Astrocyte of the spinal cord (primary cell): ENCODE results near the gene CARM1.
"Not testable (repeated sequence)": the region's sequence is repeated elsewhere in the genome, so short reads cannot be mapped to it uniquely, and the experiment has no call there.

Source experiments
- DNase-seq: peaks from one replicate; pipeline ENCODE4 v3.0.0; 2011; ENCODE audit warnings: low read depth, low spot score
- H3K4me3 ChIP-seq: 2 replicates; pipeline ENCODE4 v1.5.1; 2011; ENCODE audit warnings: low read depth, mild to moderate bottlenecking, low read length, moderate library complexity
- in situ Hi-C: cut with HindIII; loops from 2 replicates; pipeline ENCODE4 v1.10.0; 2017; ENCODE audit warnings: low sequenced_read_pairs
- TF ChIP-seq, protein P1 (sequence below): IDR thresholded peaks from 2 replicates; pipeline ENCODE4 v1.5.1; 2012; ENCODE audit warnings: low read depth, mild to moderate bottlenecking, low read length, inconsistent platforms

Gene CARM1

DNA sequence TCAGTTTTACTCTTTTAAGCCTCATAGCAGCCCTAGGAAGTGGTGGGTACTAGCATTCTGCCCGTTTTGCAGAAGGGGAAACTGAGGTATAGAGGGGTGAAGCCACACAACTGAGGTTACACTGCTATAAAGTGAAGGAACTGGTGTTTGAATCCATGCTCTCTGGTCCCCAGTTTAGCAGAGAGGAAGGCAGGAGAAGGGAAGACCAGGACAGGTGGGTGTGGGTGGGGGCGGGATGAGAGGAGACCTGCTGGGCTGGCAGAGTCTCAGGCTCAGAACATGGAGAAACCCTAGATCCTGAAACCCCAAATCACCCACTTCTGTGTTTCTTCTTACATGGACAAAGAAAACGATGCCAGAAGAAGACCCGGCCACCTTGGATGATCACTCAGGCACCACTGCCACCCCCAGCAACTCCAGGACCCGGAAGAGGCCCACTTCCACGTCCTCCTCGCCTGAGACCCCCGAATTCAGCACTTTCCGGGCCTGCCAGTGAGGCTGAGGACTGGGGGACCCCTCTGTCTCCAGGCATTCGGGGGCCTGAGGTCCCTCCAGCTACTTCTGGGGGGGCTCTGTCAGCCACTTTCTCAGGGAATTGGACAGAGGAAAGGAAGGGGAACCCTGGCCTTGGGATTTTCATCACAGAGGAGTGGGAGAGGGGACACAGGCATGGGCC lies 2.3 kb upstream of the CARM1 start:
- TF ChIP-seq, protein P1, sequence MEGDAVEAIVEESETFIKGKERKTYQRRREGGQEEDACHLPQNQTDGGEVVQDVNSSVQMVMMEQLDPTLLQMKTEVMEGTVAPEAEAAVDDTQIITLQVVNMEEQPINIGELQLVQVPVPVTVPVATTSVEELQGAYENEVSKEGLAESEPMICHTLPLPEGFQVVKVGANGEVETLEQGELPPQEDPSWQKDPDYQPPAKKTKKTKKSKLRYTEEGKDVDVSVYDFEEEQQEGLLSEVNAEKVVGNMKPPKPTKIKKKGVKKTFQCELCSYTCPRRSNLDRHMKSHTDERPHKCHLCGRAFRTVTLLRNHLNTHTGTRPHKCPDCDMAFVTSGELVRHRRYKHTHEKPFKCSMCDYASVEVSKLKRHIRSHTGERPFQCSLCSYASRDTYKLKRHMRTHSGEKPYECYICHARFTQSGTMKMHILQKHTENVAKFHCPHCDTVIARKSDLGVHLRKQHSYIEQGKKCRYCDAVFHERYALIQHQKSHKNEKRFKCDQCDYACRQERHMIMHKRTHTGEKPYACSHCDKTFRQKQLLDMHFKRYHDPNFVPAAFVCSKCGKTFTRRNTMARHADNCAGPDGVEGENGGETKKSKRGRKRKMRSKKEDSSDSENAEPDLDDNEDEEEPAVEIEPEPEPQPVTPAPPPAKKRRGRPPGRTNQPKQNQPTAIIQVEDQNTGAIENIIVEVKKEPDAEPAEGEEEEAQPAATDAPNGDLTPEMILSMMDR: no peak
- H3K4me3 ChIP-seq: no peak overlapping the region
- in situ Hi-C loops: no loop called here
- DNase-seq: no peak

DNA sequence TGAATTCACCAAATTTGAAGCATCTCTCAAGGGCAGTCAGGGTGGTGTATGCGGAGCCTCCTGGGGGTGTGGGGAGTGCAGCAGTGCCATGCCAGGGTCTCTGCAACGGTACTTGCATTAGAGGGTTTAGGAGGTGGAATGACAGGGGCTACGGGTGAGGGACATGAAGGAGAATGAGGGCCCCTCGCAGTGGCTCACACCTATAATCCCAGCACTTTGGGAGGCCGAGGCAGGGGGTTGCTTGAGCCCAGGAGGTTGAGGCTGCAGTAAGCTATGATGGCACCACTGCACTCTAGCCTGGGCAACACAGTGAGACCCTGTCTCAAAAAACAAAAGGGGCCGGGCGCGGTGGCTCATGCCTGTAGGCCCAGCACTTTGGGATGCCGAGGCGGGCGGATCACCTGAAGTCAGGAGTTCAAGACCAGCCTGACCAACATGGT lies 1.5 kb upstream of the CARM1 start:
- H3K4me3 ChIP-seq, DNase-seq, in situ Hi-C loops: not testable (repeated sequence)

DNA sequence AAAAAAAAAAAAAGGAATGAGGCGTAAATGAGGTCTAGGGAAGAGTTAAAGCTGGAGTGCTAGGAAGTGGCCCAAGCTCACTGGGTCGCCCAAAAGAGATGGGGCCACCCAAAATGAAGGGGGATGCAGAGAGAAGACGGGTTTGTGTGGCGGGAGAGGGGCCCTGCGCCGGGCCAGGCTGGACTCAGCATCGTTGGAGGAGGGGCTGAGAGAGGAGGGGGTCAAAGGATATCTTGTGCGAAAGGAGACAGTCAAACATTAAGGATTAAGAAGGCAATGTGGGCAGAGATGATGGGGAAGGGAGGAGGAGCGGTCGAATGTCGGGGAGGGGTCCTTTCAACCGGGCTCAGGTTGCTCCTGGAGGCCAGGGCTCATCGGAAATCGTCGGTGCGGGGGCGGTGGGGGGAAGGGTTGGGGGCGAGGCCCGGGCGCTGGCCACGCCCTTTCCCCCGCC lies 825 bp upstream of the CARM1 start:
- in situ Hi-C loops: no loop called here
- DNase-seq: no peak
- TF ChIP-seq, protein P1: no peak
- peak overlapping the region; percentile 50 for H3K4me3 ChIP-seq

DNA sequence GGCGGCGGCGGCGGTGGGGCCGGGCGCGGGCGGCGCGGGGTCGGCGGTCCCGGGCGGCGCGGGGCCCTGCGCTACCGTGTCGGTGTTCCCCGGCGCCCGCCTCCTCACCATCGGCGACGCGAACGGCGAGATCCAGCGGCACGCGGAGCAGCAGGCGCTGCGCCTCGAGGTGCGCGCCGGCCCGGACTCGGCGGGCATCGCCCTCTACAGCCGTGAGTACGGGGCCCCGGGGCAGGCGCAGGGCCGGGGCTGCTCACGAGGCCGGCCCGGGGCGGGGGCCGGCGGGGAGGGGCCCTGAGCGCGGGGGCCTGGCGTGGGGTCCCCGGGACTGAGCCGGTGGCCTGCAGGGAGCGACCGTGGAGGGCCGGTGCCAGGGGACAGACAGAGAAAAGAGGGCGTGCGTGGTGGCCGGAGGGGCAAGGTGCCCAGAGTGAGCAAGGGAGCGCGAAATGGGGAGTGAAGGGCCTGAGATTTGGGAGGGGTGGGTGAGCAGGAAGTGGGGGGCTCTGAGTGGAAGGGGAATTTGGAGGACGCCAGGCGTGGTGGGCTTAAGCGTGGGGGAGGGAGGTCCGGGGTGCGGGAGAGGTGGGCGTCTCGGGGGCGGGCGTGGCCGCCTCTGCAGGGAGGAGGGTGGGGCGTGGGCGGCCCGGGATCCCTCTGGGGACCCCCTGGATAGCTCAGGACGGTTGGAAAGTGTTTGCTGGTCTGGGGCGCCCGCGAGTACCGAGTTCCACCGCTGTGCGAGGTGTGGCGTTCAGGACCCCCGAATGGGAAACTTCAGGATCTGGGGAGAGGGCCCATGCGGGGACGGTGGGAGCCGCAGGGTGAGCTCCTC lies 575 bp downstream of the CARM1 start:
- in situ Hi-C loops: no loop called here
- TF ChIP-seq, protein P1: no peak
- peak overlapping the region; percentile 92 for H3K4me3 ChIP-seq
- no peak for DNase-seq

DNA sequence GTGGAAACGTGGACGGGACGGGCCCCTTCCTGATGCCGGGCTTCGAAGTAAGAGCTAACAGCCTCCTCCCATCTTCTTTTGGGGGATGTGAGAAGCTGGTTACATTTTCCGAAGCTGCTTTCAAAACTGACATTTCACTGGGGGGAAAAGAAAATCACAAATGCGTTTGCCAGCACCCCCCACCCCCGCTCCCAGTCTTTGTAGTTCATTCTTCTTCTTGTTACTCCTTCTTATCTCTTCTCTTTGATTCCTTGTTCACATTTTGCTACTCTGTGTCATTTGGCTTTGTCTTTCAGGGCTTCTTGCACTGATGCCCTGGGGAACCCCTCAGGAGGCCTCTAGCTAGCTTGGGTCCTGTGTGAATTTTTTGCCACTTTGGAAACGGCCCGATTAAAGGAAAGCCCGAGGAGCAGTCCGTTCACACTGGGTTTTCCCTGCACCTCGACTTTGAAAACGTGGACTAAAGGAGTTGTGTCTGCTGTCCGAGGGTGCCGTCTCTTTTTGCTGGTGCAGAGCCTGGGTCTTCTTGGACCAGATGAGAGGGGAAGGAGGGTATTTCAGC lies 1.3 kb downstream of the CARM1 start:
- TF ChIP-seq, protein P1: no peak
- in situ Hi-C loops: no loop called here
- H3K4me3 ChIP-seq: peak overlapping the region; percentile 92
- no peak for DNase-seq

DNA sequence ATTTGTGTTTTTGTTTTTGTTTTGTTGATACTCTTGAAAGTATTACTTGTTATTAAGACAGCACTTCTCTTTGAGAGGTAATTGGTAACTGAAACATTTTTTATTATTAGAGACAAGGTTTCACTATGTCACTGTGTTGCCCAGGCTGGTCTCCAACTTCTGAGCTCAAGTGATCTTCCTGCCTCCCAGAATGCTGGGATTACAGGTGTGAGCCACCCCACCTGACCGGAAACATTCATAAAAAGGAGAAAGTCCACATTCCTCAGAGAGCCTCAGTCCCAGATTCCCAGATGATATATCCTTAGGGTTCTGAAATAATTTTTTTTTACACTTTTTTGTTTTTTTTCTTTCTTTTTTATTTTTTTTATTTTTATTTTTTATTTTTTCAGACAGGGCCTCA lies 2.7 kb downstream of the CARM1 start:
- TF ChIP-seq, protein P1: no peak
- no peak for DNase-seq
- in situ Hi-C loops: no loop called here
- H3K4me3 ChIP-seq: no peak overlapping the region
